ENCODE data around the gene MT1M.

MT1M gene

GRCh38 chr16:56608043-56608875 lies 24.2 kb upstream of the MT1M start, which contains the start of gene MT2A:
MT2A (plus strand) TSS chr16:56608584; CDS start chr16:56608656, 72 bp downstream.
- Histone ChIP-seq H4K20me1 (ENCODE audit: insufficient read depth, low read length, poor library complexity, severe bottlenecking) (no peaks in the 10 kb centered on the region), H3K9me3 (ENCODE audit: insufficient read depth, low read depth, low read length) (no peaks in the 10 kb centered on the region), H3K79me2 (ENCODE audit: insufficient read depth, low read length) (peaks cover 7% of the 10 kb centered on the region), H2AFZ (ENCODE audit: low read length) (peak within 1 kb of the TSS; percentile 89), H3K4me3 (ENCODE audit: low read length, poor library complexity, severe bottlenecking) (peak within 1 kb of the TSS; percentile 77), H3K36me3 (ENCODE audit: insufficient read depth, low read length) (no peaks in the 10 kb centered on the region), H3K9me2 (replicated peaks; ENCODE audit: low read depth, low read length) (no peaks in the 10 kb centered on the region), H3K4me1 (ENCODE audit: insufficient read depth, low read length, poor library complexity, severe bottlenecking) (peaks cover 19% of the 10 kb centered on the region), H3K4me2 (ENCODE audit: low read depth, low read length, poor library complexity, severe bottlenecking) (peak within 1 kb of the TSS; percentile 86), H3K27me3 (ENCODE audit: insufficient read depth, low read length, poor library complexity, severe bottlenecking) (no peaks in the 10 kb centered on the region), H3F3A (ENCODE audit: low read depth) (no peaks in the 10 kb centered on the region), H3K9ac (ENCODE audit: low read depth, low read length, poor library complexity, severe bottlenecking) (peak within 1 kb of the TSS; percentile 84)
- TF ChIP-seq, protein P1, sequence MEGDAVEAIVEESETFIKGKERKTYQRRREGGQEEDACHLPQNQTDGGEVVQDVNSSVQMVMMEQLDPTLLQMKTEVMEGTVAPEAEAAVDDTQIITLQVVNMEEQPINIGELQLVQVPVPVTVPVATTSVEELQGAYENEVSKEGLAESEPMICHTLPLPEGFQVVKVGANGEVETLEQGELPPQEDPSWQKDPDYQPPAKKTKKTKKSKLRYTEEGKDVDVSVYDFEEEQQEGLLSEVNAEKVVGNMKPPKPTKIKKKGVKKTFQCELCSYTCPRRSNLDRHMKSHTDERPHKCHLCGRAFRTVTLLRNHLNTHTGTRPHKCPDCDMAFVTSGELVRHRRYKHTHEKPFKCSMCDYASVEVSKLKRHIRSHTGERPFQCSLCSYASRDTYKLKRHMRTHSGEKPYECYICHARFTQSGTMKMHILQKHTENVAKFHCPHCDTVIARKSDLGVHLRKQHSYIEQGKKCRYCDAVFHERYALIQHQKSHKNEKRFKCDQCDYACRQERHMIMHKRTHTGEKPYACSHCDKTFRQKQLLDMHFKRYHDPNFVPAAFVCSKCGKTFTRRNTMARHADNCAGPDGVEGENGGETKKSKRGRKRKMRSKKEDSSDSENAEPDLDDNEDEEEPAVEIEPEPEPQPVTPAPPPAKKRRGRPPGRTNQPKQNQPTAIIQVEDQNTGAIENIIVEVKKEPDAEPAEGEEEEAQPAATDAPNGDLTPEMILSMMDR (conservative IDR thresholded peaks at IDR 0.05; ENCODE audit: low read length), result no peak
- no peak for TF ChIP-seq EZH2phosphoT487 (IDR thresholded peaks at IDR 0.05; ENCODE audit: borderline replicate concordance)

DNA sequence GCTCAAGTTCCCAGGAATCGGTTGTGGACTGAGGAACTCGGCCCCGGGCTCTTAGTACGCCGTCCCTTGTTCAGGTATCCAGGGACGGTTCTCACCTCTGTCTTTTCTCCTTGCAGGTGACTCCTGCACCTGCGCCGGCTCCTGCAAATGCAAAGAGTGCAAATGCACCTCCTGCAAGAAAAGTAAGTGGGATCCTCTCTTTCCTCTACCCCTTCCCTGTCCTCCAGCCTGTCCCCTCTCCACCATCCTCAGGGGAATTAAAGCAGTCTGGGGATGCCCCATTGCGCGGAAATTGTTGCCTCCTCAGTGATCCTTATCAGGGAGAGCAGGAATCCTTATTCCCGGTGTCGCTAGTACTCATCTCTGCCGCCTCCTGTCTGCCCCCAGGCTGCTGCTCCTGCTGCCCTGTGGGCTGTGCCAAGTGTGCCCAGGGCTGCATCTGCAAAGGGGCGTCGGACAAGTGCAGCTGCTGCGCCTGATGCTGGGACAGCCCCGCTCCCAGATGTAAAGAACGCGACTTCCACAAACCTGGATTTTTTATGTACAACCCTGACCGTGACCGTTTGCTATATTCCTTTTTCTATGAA lies 23.5 kb upstream of the MT1M start:
- Histone ChIP-seq H3K4me3 (ENCODE audit: low read length, poor library complexity, severe bottlenecking) (peak overlapping the region; percentile 77), H3K4me2 (ENCODE audit: low read depth, low read length, poor library complexity, severe bottlenecking) (peak overlapping the region; percentile 86), H2AFZ (ENCODE audit: low read length) (peak overlapping the region; percentile 89), H3K27me3 (ENCODE audit: insufficient read depth, low read length, poor library complexity, severe bottlenecking) (no peaks in the 10 kb centered on the region), H3K4me1 (ENCODE audit: insufficient read depth, low read length, poor library complexity, severe bottlenecking) (peaks cover 19% of the 10 kb centered on the region), H3K9me2 (replicated peaks; ENCODE audit: low read depth, low read length) (no peaks in the 10 kb centered on the region), H3K79me2 (ENCODE audit: insufficient read depth, low read length) (peaks cover 7% of the 10 kb centered on the region), H3K36me3 (ENCODE audit: insufficient read depth, low read length) (no peaks in the 10 kb centered on the region), H3F3A (ENCODE audit: low read depth) (no peaks in the 10 kb centered on the region), H4K20me1 (ENCODE audit: insufficient read depth, low read length, poor library complexity, severe bottlenecking) (no peaks in the 10 kb centered on the region), H3K9ac (ENCODE audit: low read depth, low read length, poor library complexity, severe bottlenecking) (peak overlapping the region; percentile 84), H3K9me3 (ENCODE audit: insufficient read depth, low read depth, low read length) (no peaks in the 10 kb centered on the region)
- TF ChIP-seq EZH2phosphoT487 (IDR thresholded peaks at IDR 0.05; ENCODE audit: borderline replicate concordance), result no peak
- TF ChIP-seq, protein P1 (conservative IDR thresholded peaks at IDR 0.05; ENCODE audit: low read length), result no peak; the same call in 1 of the 2 replicates

GRCh38 chr16:56609463-56609921 lies 23.0 kb upstream of the MT1M start:
- no peaks in the 10 kb centered on the region for H4K20me1 ChIP-seq (ENCODE audit: insufficient read depth, low read length, poor library complexity, severe bottlenecking)
- peak overlapping the region; percentile 86 for H3K4me2 ChIP-seq (ENCODE audit: low read depth, low read length, poor library complexity, severe bottlenecking)
- H3F3A ChIP-seq (ENCODE audit: low read depth), result no peaks in the 10 kb centered on the region
- H3K79me2 ChIP-seq (ENCODE audit: insufficient read depth, low read length), result peaks cover 7% of the 10 kb centered on the region
- no peaks in the 10 kb centered on the region for H3K9me2 ChIP-seq (replicated peaks; ENCODE audit: low read depth, low read length)
- H3K36me3 ChIP-seq (ENCODE audit: insufficient read depth, low read length), result no peaks in the 10 kb centered on the region
- H3K4me3 ChIP-seq (ENCODE audit: low read length, poor library complexity, severe bottlenecking), result peak overlapping the region; percentile 77
- no peak for TF ChIP-seq EZH2phosphoT487 (IDR thresholded peaks at IDR 0.05; ENCODE audit: borderline replicate concordance)
- TF ChIP-seq, protein P1 (conservative IDR thresholded peaks at IDR 0.05; ENCODE audit: low read length), result no peak
- H3K9me3 ChIP-seq (ENCODE audit: insufficient read depth, low read depth, low read length), result no peaks in the 10 kb centered on the region
- peak overlapping the region; percentile 89 for H2AFZ ChIP-seq (ENCODE audit: low read length)
- H3K27me3 ChIP-seq (ENCODE audit: insufficient read depth, low read length, poor library complexity, severe bottlenecking), result no peaks in the 10 kb centered on the region
- H3K9ac ChIP-seq (ENCODE audit: low read depth, low read length, poor library complexity, severe bottlenecking), result peak overlapping the region; percentile 84
- H3K4me1 ChIP-seq (ENCODE audit: insufficient read depth, low read length, poor library complexity, severe bottlenecking), result peaks cover 19% of the 10 kb centered on the region

Data from Loucy (cell line).